SK-N-SH treated with all-trans-retinoic acid at 6 μM for 48 hours (cell line): ENCODE results near the gene CCDC177.

Source experiments
- ESRRG ChIP-seq: fragments of 250-450 bp; sonication (Bioruptor Pico); IDR thresholded peaks from 2 replicates; pipeline ENCODE4 v1.6.1; 2021; ENCODE audit warnings: mild to moderate bottlenecking
- ISL1 ChIP-seq: fragments of 250-450 bp; sonication (Bioruptor Pico); IDR thresholded peaks from 2 replicates; pipeline ENCODE4 v2.1.2; 2022; ENCODE audit warnings: mild to moderate bottlenecking, moderate library complexity
- RARB ChIP-seq: fragments of 250-450 bp; sonication (Bioruptor Pico); IDR thresholded peaks from 2 replicates; pipeline ENCODE4 v1.8.0; 2021; ENCODE audit warnings: mild to moderate bottlenecking, moderate library complexity
- TCF4 ChIP-seq: fragments of 250-450 bp; sonication (Bioruptor Pico); IDR thresholded peaks from 2 replicates; pipeline ENCODE4 v1.8.0; 2021; ENCODE audit warnings: mild to moderate bottlenecking, moderate library complexity, borderline replicate concordance
- TOX ChIP-seq: fragments of 250-450 bp; sonication (Bioruptor Pico); IDR thresholded peaks from 2 replicates; pipeline ENCODE4 v1.8.0; 2021; ENCODE audit warnings: mild to moderate bottlenecking, moderate library complexity, borderline replicate concordance
- ZFP30 ChIP-seq: fragments of 450-650 bp; formaldehyde crosslinking; IDR thresholded peaks from 2 replicates; pipeline ENCODE4 v1.5.0; 2022; ENCODE audit warnings: mild to moderate bottlenecking, moderate library complexity
- TF ChIP-seq, protein P1 (sequence below): fragments of 250-450 bp; sonication (Bioruptor Pico); IDR thresholded peaks from 2 replicates; pipeline ENCODE4 v1.5.0; 2020; ENCODE audit warnings: mild to moderate bottlenecking, moderate library complexity

DNA sequence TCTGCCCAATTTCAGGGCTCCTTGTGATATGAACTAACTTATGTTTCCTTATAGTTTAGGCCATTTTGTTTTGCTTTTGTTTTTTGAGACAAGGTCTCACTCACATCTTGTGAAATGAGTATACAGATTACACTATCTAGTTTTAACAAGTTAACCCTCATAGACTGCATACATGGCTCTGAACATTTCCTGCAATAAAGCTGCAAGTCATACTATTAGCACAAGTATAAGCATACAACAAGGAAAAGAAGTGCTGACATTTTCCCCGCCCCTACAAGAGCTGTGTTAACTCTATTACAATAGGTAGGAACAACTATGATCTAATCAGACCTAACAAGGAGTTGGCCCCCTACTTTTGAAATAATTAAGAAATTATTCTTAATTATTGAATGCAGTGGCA, 35.9 kb downstream of the CCDC177 start:
- no peak for TF ChIP-seq TOX (CRISPR knock-in tag)
- no peak for TF ChIP-seq ISL1 (CRISPR knock-in tag)
- TF ChIP-seq RARB (CRISPR knock-in tag) = no peak
- TF ChIP-seq ZFP30 (CRISPR knock-in tag) = no peak
- TF ChIP-seq ESRRG (CRISPR knock-in tag) = no peak
- TF ChIP-seq, protein P1, sequence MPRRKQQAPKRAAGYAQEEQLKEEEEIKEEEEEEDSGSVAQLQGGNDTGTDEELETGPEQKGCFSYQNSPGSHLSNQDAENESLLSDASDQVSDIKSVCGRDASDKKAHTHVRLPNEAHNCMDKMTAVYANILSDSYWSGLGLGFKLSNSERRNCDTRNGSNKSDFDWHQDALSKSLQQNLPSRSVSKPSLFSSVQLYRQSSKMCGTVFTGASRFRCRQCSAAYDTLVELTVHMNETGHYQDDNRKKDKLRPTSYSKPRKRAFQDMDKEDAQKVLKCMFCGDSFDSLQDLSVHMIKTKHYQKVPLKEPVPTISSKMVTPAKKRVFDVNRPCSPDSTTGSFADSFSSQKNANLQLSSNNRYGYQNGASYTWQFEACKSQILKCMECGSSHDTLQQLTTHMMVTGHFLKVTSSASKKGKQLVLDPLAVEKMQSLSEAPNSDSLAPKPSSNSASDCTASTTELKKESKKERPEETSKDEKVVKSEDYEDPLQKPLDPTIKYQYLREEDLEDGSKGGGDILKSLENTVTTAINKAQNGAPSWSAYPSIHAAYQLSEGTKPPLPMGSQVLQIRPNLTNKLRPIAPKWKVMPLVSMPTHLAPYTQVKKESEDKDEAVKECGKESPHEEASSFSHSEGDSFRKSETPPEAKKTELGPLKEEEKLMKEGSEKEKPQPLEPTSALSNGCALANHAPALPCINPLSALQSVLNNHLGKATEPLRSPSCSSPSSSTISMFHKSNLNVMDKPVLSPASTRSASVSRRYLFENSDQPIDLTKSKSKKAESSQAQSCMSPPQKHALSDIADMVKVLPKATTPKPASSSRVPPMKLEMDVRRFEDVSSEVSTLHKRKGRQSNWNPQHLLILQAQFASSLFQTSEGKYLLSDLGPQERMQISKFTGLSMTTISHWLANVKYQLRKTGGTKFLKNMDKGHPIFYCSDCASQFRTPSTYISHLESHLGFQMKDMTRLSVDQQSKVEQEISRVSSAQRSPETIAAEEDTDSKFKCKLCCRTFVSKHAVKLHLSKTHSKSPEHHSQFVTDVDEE (CRISPR knock-in tag) = no peak
- no peak for TF ChIP-seq TCF4 (CRISPR knock-in tag)
